ENCODE measurements around the gene RRP1. TPM values are rescaled to one million over a fixed set of nuclear protein-coding genes. Genes with fewer than 3 reads are reported as not detected.
A peak's percentile ranks its signal among the peaks of the same experiment; 100 is the strongest.

Gene RRP1
- total and polyA plus RNA-seq, 9 of the 15 experiments (the other 6 are each of a cell fraction or from before 2014, with no cell fraction given), result 0.89 to 105 (median 51.6) TPM

- TF ChIP-seq, protein P1, sequence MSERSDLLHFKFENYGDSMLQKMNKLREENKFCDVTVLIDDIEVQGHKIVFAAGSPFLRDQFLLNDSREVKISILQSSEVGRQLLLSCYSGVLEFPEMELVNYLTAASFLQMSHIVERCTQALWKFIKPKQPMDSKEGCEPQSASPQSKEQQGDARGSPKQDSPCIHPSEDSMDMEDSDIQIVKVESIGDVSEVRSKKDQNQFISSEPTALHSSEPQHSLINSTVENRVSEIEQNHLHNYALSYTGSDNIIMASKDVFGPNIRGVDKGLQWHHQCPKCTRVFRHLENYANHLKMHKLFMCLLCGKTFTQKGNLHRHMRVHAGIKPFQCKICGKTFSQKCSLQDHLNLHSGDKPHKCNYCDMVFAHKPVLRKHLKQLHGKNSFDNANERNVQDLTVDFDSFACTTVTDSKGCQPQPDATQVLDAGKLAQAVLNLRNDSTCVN (CRISPR knock-in tag; IDR thresholded peaks at IDR 0.05), result no peak
- TF ChIP-seq, protein P2, sequence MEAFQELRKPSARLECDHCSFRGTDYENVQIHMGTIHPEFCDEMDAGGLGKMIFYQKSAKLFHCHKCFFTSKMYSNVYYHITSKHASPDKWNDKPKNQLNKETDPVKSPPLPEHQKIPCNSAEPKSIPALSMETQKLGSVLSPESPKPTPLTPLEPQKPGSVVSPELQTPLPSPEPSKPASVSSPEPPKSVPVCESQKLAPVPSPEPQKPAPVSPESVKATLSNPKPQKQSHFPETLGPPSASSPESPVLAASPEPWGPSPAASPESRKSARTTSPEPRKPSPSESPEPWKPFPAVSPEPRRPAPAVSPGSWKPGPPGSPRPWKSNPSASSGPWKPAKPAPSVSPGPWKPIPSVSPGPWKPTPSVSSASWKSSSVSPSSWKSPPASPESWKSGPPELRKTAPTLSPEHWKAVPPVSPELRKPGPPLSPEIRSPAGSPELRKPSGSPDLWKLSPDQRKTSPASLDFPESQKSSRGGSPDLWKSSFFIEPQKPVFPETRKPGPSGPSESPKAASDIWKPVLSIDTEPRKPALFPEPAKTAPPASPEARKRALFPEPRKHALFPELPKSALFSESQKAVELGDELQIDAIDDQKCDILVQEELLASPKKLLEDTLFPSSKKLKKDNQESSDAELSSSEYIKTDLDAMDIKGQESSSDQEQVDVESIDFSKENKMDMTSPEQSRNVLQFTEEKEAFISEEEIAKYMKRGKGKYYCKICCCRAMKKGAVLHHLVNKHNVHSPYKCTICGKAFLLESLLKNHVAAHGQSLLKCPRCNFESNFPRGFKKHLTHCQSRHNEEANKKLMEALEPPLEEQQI (IDR thresholded peaks at IDR 0.05), result no peak
- TF ChIP-seq NR2C2 (CRISPR knock-in tag; IDR thresholded peaks at IDR 0.05), result peak; percentile 69; the same call in 1 of the 2 replicates
- TF ChIP-seq NR2C2 (tag; IDR thresholded peaks at IDR 0.05), result peak; percentile 88
- TF ChIP-seq ZNF444 (CRISPR knock-in tag; IDR thresholded peaks at IDR 0.05), result no peak
- no peak for TF ChIP-seq CBX8 (IDR thresholded peaks at IDR 0.05; ENCODE audit: borderline replicate concordance, extremely low read depth, low read depth, low read length, poor library complexity, severe bottlenecking)
- TF ChIP-seq FUS (optimal IDR thresholded peaks at IDR 0.05; ENCODE audit: low read depth, low read length), result no peak
- TF ChIP-seq XRCC3 (IDR thresholded peaks at IDR 0.05), result no peak
- no peak for TF ChIP-seq MTF1 (CRISPR knock-in tag; IDR thresholded peaks at IDR 0.05; ENCODE audit: borderline replicate concordance)
- TF ChIP-seq NFRKB (IDR thresholded peaks at IDR 0.05; ENCODE audit: low read depth), result no peak
- no peak for TF ChIP-seq SMARCC2 (IDR thresholded peaks at IDR 0.05; ENCODE audit: low read depth)
- TF ChIP-seq CCAR2 (IDR thresholded peaks at IDR 0.05; ENCODE audit: low read depth, low read length), result no peak
- peak; percentile 44; the same call in 1 of the 2 replicates for TF ChIP-seq ZKSCAN1 (IDR thresholded peaks at IDR 0.05; ENCODE audit: low read depth, low read length)
- TF ChIP-seq, protein P3, sequence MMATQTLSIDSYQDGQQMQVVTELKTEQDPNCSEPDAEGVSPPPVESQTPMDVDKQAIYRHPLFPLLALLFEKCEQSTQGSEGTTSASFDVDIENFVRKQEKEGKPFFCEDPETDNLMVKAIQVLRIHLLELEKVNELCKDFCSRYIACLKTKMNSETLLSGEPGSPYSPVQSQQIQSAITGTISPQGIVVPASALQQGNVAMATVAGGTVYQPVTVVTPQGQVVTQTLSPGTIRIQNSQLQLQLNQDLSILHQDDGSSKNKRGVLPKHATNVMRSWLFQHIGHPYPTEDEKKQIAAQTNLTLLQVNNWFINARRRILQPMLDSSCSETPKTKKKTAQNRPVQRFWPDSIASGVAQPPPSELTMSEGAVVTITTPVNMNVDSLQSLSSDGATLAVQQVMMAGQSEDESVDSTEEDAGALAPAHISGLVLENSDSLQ (IDR thresholded peaks at IDR 0.05), result peak; percentile 60; the same call in 1 of the 2 replicates
Observed at GRCh38 chr21:43810505-43811261, 21.3 kb downstream of the RRP1 start (continued).

All from K562 (cell line).